ENCODE measurements around the gene PDCD2.
"Not testable (repeated sequence)": the region's sequence is repeated elsewhere in the genome, so short reads cannot be mapped to it uniquely, and the experiment has no call there.

PDCD2 gene

DNA sequence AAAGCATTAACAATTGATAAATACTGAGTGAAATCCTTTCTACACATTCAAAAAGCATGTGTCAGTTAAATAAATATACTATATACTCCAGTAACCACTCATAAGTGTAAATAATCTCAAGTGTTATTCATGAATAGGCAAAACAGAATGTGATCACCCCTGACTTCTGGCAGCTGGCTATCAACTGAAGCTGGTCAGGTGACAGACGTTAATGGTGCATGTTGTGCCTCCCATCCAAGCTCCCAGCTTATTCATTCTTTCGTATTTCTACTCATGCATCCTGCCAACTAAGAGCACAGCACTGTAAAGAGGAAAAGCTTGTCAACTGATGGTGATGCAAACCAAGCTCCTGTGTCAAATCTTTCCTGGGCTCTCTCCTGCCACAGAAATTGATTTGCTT, 39.0 kb downstream of the PDCD2 start:
- DNase-seq = peak; percentile 49 to 75

DNA sequence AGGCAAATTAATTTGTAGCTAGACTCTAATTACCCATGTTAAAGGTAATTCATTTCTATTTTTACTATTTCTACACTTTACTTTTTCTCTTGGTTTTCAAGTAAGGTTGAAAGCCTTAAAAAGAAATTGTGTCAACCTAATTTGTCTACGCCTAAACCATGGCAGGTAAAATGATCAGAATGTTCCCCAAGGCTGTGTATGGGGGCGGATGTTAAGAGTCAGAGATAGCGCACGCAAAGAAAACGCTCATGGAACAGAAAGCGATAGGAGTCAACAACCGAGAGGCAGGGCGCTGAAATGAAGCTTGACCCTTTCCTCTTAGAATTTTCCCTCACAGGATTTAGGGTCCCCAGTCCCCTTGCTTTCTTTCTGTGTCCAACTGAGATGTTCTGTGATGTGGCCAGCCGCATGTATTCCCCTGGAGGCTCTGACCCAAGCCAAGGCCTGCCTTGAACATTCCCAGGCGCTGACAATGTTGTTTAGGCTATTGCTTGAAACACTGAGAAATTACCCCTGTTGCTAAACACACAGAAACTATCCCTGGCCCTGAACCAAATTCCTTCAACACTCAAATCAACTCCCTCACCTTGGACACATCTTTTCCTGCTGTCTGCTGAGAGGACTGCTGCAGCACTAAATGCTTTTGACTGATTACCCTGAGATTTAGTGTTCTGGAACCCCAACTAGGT, 42.3 kb downstream of the PDCD2 start:
- no peak for DNase-seq

DNA sequence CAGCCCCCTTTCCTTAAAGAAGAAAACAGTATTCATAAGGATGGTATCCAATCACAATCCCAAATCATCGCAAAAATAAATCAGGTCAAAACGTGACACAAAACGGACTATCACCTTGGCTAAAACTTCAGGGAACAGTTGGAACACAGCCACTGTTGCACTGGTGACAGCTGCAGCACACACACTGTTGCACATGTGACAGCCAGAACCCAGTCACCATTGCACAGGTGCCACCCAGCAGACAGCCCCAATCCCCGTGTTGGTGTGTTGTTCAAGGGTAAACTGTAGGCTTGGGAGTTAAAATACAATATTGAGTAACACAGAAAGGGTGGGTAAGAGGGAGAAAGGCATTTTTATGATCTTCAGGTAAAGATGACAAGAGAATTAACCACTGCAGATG, 47.1 kb downstream of the PDCD2 start:
- no peak for DNase-seq

DNA sequence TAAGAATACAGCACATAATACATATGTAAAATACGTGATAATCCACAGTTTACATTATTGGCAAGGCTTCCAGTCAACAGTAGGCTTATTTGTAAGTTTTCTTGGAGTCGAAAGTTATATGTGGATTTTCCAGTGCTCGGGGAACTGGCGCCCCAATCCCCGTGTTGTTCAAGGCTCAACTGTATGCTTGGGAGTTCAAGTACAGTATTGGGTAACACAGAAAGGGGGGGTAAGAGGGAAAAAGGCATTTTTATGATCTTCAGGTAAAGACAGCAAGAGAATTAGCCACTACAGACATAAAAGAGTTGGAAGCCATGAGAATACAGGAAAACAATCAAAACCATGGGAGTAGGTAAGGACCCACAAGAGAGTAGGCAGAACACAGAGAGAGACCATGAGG, 47.8 kb downstream of the PDCD2 start:
- DNase-seq = no peak

DNA sequence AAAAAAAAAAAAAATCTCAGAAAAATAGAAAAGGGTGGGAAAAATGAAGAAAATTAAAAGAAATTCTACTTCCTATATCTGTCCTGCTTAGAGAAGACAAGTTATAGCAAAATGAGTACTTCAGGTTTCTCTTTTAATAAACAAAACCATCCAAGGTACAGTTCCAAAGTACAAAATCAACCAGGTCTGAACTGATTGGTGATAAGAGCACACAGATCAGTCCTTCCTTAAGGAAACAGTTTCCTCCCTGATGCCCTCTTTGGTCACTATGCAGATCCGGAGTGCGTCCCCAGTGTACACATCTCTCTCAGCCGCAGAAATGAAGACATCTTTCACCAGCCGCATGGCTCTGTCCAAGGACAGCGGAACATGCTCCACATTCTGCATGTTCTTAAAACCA, 49.4 kb downstream of the PDCD2 start:
- no peak for DNase-seq

DNA sequence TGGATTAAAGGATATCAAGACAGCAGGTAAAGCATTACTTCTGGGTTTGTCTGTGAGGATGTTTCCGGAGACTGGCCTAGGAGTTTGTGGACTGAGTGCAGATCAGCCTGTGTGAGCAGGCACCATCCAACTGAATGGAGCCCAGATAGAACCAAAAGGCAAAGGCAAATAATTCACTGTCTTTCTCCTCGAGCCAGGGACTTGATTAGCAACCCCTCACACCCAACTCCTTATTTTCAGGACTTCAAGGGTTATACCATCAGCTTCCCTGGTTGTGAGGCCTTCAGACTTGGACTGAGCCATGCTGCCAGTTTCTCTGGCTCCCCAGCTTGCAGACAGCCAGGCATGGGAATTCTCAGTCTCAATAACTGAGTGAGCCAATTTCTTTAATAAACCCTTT, 50.6 kb downstream of the PDCD2 start:
- DNase-seq = no peak

DNA sequence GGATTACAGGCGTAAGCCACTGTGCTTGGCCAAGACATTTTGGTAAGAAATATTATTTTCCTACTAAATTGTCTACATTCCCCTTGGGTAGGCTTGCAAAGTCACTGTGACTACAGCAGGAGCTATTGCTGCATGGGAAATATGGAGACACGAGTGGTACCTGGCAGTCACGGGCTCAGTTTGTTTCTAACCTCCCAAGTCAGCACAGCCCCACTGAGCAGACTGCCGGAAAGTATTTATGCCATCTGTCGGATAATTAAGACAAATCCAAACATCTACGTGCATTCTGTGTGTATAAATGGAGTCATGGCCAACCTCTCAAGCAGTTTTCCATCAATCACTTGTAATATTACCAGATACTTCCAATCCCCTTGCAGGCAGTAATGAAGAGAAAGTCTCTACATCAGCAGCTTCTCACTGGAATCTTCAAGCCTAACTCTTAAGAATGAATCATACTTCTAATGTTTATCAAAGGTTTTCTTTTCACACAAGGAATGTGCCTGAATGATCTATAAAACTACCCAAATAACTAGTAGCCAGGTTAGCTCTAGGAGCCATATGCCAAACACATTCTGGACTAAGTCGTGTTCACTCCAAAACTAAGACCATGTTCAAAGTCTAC, 51.5 kb downstream of the PDCD2 start:
- DNase-seq = no peak

DNA sequence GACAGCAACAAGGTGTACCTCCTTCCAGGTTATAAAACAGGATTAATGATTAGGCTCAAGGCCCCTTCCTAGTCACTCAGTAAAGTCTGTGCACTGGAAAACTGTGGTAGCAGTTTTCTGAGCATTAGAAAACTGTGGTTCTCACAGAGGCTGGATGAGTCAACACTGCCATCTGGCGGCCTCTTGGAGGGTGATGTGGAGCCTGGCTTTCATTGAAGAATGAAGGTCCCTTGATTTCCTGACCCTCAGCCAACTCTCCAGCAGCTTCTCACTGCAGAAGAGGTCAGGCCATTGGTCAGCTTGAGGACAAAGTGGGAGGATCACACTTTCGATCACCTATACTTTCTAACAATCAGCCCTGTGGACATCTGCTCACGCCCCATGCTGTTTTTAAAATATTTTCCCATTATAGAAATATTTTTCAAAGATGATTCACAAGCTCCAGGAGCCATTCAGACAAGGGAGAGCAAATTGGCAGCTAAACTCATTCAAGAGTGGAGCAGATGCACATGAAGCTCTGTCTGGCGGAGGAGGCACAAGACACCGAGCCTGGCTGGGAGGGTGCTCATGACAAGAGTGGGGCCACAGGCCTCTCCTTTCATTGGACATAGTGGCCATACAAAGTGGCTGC, 54.5 kb downstream of the PDCD2 start:
- DNase-seq = peak; percentile 67 to 81

DNA sequence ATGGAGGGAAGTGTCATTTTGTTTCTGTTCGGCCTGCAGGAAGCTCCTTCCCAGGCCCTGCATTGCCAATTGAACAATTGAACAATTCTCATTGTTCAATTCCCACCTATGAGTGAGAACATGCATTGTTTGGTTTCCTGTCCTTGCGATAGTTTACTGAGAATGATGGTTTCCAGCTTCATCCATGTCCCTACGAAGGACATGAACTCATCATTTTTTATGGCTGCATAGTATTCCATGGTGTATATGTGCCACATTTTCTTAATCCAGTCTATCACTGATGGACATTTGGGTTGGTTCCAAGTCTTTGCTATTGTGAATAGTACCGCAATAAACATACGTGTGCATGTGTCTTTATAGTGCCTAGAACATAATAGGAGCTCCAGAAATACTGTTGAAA, 56.4 kb downstream of the PDCD2 start:
- not testable (repeated sequence) for DNase-seq

DNA sequence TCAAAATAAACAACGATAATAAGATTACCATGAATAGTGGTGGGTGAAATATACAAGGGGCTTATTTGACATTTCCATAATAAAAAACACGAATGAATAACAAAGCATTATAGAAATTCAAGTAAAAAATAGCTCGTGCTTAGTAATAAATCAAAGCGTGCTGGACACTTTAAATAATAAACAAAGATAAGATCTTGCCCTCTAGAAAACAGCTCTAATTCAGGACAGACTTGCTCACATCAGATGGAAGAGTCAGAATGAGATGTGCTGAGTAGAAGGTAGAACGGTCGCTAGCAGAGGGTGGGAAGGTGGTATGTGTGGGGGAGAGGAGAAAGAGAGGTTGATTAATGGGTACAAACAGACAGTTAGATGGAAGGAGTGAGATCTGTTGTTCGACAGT, 58.6 kb downstream of the PDCD2 start:
- peak in 1 of 2 experiments; percentile 3 for DNase-seq
